SH-SY5Y (cell line): ENCODE results near the gene NRAS.

Experiments used
- GATA2 ChIP-seq: IDR thresholded peaks from 2 replicates; pipeline ENCODE4 v1.6.1; 2011; ENCODE audit warnings: mild to moderate bottlenecking, low read depth, low read length
- GATA3 ChIP-seq: IDR thresholded peaks from 2 replicates; pipeline ENCODE4 v1.6.1; 2011; ENCODE audit warnings: low read depth, mild to moderate bottlenecking, low read length, moderate library complexity

GRCh38 chr1:114707604-114708003 is 9.0 kb downstream of the NRAS start:
- no peak for TF ChIP-seq GATA2
- TF ChIP-seq GATA3, result no peak
